Body of pancreas (tissue), 4 donors: ENCODE measurements around the gene ROBO1. TPM values are rescaled to one million over a fixed set of nuclear protein-coding genes. Genes with fewer than 3 reads are reported as not detected.

ENCODE experiments used
- ATAC-seq: fragments of 150-250 bp; one replicate; pipeline ENCODE4 v1.9.1; 2016
- DNase-seq, 4 donors: peaks; one replicate each; pipeline ENCODE4 v3.0.0-alpha.2; 2019
- H3K27ac ChIP-seq, 4 donors: fragments of 200-600 bp; sonication (generic); 1 replicate in 3 of 4; 2 replicates in 1 of 4; pipeline versions ENCODE4 v1.5.1 to v1.6.1; 2016 to 2019; ENCODE audit warnings: mild to moderate bottlenecking in 1 of 4, mixed read lengths in 1 of 4, moderate library complexity in 1 of 4
- H3K27me3 ChIP-seq, 2 donors: fragments of 200-600 bp; sonication (generic); one replicate each; pipeline ENCODE4 v1.6.0; 2016; ENCODE audit warnings: mild to moderate bottlenecking in 1 of 2
- H3K36me3 ChIP-seq, 2 donors: fragments of 200-600 bp; sonication (generic); replicated peaks in 1 of 2; 2 replicates each; pipeline ENCODE4 v1.5.1; 2016; ENCODE audit warnings: low read depth in 2 of 2; ENCODE audit not compliant: insufficient read depth in 1 of 2
- H3K4me1 ChIP-seq: fragments of 200-600 bp; sonication (generic); one replicate; pipeline ENCODE4 v1.6.0; 2016
- H3K4me3 ChIP-seq, 2 donors: fragments of 200-600 bp; sonication (generic); 1 replicate in 1 of 2; 2 replicates in 1 of 2; pipeline ENCODE4 v1.5.1; 2016 to 2019
- H3K9me3 ChIP-seq, 3 donors: fragments of 200-600 bp; sonication (generic); 1 replicate in 2 of 3; 2 replicates in 1 of 3; pipeline ENCODE4 v1.5.1; 2016
- POLR2A ChIP-seq, 3 donors: fragments of 450-650 bp; IDR thresholded peaks; one replicate each; pipeline ENCODE4 v1.6.1; 2016; ENCODE audit warnings: antibody characterized with exemption in 3 of 3, mild to moderate bottlenecking in 2 of 3
- WGBS, 2 donors: methylation state at CpG; one replicate each; pipeline ENCODE4 v1.1.5; 2017; 5-methylcytosine and 5-hydroxymethylcytosine counted together
- intact Hi-C: fragments of 100-400 bp; cut with DNase I; formaldehyde crosslinking; loops from one replicate; pipeline ENCODE4 v1.15.1; 2023
- total RNA-seq, 2 donors: library from RNA; depleted of rRNA; stranded (reverse); fragments of >200 nt; gene quantifications; one replicate each; pipeline ENCODE4 v1.1.0, GENCODE V29; 2016
- TF ChIP-seq, protein P1 (sequence below), 7 experiments: fragments of 450-650 bp in 4 of 7; fragments of 200-600 bp in 3 of 7; sonication (generic) in 3 of 7; IDR thresholded peaks; one replicate each; pipeline ENCODE4 v1.5.1; 2016 to 2019; ENCODE audit warnings: antibody characterized with exemption in 7 of 7

Gene ROBO1
- total RNA-seq, 2 donors from 2014 or later, result 3.9 to 9.9 TPM

GRCh38 chr3:79233431-79234060 is 534.3 kb downstream of the ROBO1 start:
- intact Hi-C loops, result no loop called here
- H3K4me3 ChIP-seq, result no peak overlapping the region
- no peaks in the 10 kb centered on the region for H3K4me1 ChIP-seq
- DNase-seq (no peak), ATAC-seq (no peak)
- 44 to 55% methylated on average over 7 of the region's 7 CpGs for WGBS, 2 donors
- H3K36me3 ChIP-seq, result no peaks in the 10 kb centered on the region
- no peaks in the 10 kb centered on the region for H3K9me3 ChIP-seq
- H3K27me3 ChIP-seq, result no peaks in the 10 kb centered on the region
- TF ChIP-seq POLR2A (IDR thresholded peaks at IDR 0.05), result no peak
- TF ChIP-seq, protein P1, sequence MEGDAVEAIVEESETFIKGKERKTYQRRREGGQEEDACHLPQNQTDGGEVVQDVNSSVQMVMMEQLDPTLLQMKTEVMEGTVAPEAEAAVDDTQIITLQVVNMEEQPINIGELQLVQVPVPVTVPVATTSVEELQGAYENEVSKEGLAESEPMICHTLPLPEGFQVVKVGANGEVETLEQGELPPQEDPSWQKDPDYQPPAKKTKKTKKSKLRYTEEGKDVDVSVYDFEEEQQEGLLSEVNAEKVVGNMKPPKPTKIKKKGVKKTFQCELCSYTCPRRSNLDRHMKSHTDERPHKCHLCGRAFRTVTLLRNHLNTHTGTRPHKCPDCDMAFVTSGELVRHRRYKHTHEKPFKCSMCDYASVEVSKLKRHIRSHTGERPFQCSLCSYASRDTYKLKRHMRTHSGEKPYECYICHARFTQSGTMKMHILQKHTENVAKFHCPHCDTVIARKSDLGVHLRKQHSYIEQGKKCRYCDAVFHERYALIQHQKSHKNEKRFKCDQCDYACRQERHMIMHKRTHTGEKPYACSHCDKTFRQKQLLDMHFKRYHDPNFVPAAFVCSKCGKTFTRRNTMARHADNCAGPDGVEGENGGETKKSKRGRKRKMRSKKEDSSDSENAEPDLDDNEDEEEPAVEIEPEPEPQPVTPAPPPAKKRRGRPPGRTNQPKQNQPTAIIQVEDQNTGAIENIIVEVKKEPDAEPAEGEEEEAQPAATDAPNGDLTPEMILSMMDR (IDR thresholded peaks at IDR 0.05), result no peak
- H3K27ac ChIP-seq, result no peak overlapping the region

- 68 to 69% methylated on average over 1 of the region's 1 CpG for WGBS, 2 donors
- Histone ChIP-seq H3K9me3 (no peaks in the 10 kb centered on the region), H3K27me3 (no peaks in the 10 kb centered on the region), H3K4me1 (no peaks in the 10 kb centered on the region), H3K4me3 (no peak overlapping the region), H3K36me3 (no peaks in the 10 kb centered on the region), H3K27ac (no peak overlapping the region)
- TF ChIP-seq, protein P1 (IDR thresholded peaks at IDR 0.05), result no peak
- no peak for TF ChIP-seq POLR2A (IDR thresholded peaks at IDR 0.05)
- ATAC-seq (no peak), DNase-seq (no peak)
- intact Hi-C loops, result no loop called here
Measured at GRCh38 chr3:79230266-79230665, 537.5 kb downstream of the ROBO1 start.

GRCh38 chr3:79217096-79217495 is 550.7 kb downstream of the ROBO1 start:
- Histone ChIP-seq H3K4me1 (no peaks in the 10 kb centered on the region), H3K9me3 (no peaks in the 10 kb centered on the region), H3K27ac (no peak overlapping the region), H3K27me3 (no peaks in the 10 kb centered on the region), H3K36me3 (no peaks in the 10 kb centered on the region), H3K4me3 (no peak overlapping the region)
- TF ChIP-seq POLR2A (IDR thresholded peaks at IDR 0.05), result no peak
- TF ChIP-seq, protein P1 (IDR thresholded peaks at IDR 0.05), result no peak
- intact Hi-C loops, result no loop called here
- WGBS, 2 donors, result 30 to 33% methylated on average over 2 of the region's 2 CpGs
- ATAC-seq (no peak), DNase-seq (no peak)

GRCh38 chr3:79215286-79215685 is 552.5 kb downstream of the ROBO1 start:
- ATAC-seq (no peak), DNase-seq (no peak)
- Histone ChIP-seq H3K27ac (no peak overlapping the region), H3K9me3 (no peaks in the 10 kb centered on the region), H3K4me1 (no peaks in the 10 kb centered on the region), H3K36me3 (no peaks in the 10 kb centered on the region), H3K27me3 (no peaks in the 10 kb centered on the region), H3K4me3 (no peak overlapping the region)
- TF ChIP-seq POLR2A (IDR thresholded peaks at IDR 0.05), result no peak
- TF ChIP-seq, protein P1 (IDR thresholded peaks at IDR 0.05), result no peak
- 27 to 39% methylated on average over 4 of the region's 4 CpGs for WGBS, 2 donors
- intact Hi-C loops, result no loop called here
